Endometrium (tissue), 2 donors: ENCODE data around the gene CHAC1.

Experiments
- FAIRE-seq: peaks from 2 replicates; lab custom pipeline; 2012; peaks lifted over from hg19 to GRCh38; lab: Jason Lieb, UNC
- donor health status: control.
- donor health status: control.

Gene CHAC1

GRCh38 chr15:40986820-40987219, 33.5 kb downstream of the CHAC1 start:
- FAIRE-seq = no peak

- FAIRE-seq = no peak
These were observed 34.9 kb downstream of the CHAC1 start for GRCh38 chr15:40988156-40988555.

- FAIRE-seq = no peak
These were observed 36.8 kb downstream of the CHAC1 start for GRCh38 chr15:40990080-40990479.

- no peak for FAIRE-seq
These were observed 37.5 kb downstream of the CHAC1 start for GRCh38 chr15:40990789-40991188.

- no peak for FAIRE-seq
These were observed 38.1 kb downstream of the CHAC1 start for GRCh38 chr15:40991355-40991754.

- no peak for FAIRE-seq
These were observed 39.0 kb downstream of the CHAC1 start for GRCh38 chr15:40992241-40992741.

- FAIRE-seq = no peak
These were observed 39.6 kb downstream of the CHAC1 start for GRCh38 chr15:40992825-40993224.

GRCh38 chr15:40995656-40996055, 42.4 kb downstream of the CHAC1 start:
- no peak for FAIRE-seq

GRCh38 chr15:40999190-40999589, 45.9 kb downstream of the CHAC1 start:
- FAIRE-seq = no peak

GRCh38 chr15:41001524-41002214, 48.4 kb downstream of the CHAC1 start:
- no peak for FAIRE-seq

GRCh38 chr15:41004490-41004889, 51.2 kb downstream of the CHAC1 start:
- no peak for FAIRE-seq
